ENCODE results near the gene NOBOX. TPM values are rescaled to one million over a fixed set of nuclear protein-coding genes. Genes with fewer than 3 reads are reported as not detected.
"Not testable (repeated sequence)": the region's sequence is repeated elsewhere in the genome, so short reads cannot be mapped to it uniquely, and the experiment has no call there.

Gene NOBOX
- not detected for total RNA-seq (ENCODE audit: insufficient read depth, low replicate concordance)

DNA sequence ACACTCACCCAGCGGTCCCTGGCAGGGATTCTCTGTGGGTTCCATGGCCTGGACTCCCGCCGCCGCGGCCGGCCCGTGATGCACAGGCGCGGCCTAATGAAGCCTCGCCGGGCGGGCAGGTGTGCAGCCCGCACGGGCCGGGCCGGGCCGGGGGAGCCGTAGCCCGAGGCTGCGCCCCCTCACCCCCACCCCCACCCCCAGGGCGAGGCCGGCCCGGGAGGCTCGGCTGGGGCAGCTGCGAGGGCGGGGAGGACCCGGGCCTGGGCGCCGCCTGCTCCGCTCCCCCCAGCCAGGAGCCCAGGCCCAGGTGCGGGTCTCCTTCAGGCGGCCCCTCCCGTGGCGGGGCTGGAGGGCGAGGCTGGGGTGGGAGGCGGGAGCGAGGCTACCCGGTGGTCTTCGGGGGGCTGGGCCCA, at the start of gene NOBOX:
NOBOX (minus strand) TSS at position 45 of the 413 bp plus-strand sequence.
- no peak for DNase-seq (ENCODE audit: low spot score)

GRCh38 chr7:144452064-144452463, 48.6 kb upstream of the NOBOX start:
- no peak for DNase-seq (ENCODE audit: low spot score)

GRCh38 chr7:144445590-144445989, 42.1 kb upstream of the NOBOX start:
- DNase-seq (ENCODE audit: low spot score), result peak; percentile 61

DNA sequence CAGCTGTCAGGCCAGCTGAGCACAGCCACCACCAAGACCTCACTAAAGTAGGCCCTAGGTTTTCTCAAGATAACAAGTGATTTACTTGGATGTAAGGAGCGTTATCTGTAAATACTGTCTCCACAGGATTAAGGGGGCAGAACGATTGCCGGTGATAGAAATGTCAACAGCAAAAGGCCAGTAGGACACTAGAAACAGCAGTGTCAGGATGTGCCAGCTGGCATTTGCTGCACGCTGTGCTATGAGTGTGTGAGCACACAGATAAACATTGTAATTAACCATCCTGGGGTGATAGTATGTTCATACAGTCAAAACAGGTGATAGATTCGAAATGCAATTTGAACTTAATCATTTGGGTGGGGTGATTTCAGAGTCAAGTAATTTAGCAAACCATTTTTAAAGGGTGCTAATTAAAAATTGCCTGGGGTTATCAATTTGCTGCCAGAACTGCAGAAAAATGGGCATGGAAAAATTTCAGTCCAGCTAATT, 36.3 kb upstream of the NOBOX start:
- DNase-seq (ENCODE audit: low spot score), result no peak

- DNase-seq (ENCODE audit: low spot score), result no peak
Measured at GRCh38 chr7:144438759-144439158, 35.3 kb upstream of the NOBOX start.

DNA sequence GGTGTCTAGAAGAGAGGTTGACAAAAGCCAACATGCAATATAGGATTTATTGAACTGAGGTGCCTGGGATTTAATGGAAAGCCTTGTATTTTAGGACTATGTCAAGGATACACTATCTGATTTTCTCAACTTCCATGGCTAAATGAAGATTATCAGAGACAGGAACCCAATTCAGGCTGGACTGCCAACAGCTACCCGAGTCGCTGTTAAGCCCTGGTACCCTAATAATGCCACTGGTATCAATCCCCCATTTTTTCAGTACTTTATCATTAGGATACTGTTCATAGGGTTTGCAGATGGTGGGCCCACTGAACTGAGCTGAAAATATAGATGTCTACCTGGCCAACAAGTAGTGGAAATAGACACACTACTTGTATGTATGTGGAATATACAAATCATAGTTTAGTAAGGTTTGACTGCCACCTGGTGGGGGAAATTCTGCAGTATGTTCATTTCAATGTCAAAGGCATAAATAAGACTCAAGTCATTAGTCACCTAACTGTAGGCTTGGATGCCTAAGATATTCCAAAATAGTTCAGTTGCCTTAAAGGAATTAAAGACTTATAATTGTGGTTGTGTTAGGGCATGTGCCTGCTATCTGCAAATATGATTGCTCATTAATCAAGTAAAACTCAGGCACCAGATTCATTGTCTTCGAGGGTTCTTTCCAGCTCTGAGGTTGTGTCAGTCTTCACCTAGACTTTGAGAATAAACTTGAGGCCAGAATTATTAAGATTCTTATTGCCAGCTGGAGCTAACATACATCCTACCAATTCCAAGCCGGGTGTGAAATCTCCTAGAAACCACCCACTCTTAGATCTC, 34.1 kb upstream of the NOBOX start:
- peak; percentile 76 for DNase-seq (ENCODE audit: low spot score)

GRCh38 chr7:144436500-144436899, 33.0 kb upstream of the NOBOX start:
- DNase-seq (ENCODE audit: low spot score), result no peak

DNA sequence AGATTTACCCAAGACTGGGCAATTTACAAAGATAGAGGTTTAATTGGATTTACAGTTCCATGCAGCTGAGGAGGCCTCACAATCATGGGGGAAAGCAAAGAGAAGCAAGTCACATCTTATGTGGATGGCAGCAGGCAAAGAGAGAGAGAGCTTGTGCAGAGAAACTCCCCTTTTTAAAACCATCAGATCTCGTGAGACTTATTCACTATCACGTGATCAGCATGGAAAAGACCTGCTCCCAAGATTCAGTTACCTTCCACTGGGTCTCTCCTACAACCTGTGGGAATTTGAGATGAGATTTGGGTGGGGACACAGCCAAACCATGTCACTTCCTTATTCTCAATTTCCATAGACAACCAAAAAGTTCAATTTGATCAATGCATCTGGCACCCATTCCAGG, 24.9 kb upstream of the NOBOX start:
- DNase-seq (ENCODE audit: low spot score), result no peak

DNA sequence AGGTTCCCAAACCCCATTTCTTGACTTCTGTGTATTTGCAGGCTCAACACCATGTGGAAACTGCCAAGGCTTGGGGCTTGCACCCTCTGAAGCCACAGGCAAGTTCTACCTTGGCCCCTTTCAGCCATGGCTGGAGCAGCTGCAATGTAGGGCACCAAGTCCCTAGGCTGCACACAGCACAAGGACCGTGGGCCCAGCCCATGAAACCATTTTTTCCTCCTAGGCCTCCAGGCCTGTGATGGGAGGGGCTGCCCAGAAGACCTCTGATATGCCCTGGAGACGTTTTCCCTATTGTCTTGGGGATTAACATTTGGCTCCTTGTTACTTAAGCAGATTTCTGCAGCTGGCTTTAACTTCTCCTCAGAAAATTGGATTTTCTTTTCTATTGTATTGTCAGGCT, 24.0 kb upstream of the NOBOX start:
- not testable (repeated sequence) for DNase-seq (ENCODE audit: low spot score)

- DNase-seq (ENCODE audit: low spot score), result not testable (repeated sequence)
Measured at GRCh38 chr7:144418931-144419330, 15.4 kb upstream of the NOBOX start.

DNA sequence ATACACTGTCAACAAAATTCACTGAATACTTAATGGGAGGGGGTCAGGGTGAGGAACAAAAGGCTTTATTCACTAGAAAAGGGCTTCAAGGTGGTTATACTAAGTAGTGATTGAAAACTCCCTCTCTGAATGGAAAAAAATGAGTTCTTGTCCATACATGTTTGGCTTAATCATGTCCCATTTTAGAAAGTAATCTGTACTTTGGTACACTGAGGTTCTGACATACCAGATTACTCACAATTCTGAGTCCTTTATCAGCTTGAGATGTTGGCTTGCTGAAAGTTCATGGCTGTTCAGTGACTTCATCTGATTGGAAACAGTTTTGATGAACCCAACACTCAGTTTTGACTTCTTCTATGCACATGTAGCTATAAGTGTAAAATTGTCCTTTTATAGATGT, 12.8 kb upstream of the NOBOX start:
- no peak for DNase-seq (ENCODE audit: low spot score)

GRCh38 chr7:144415858-144416257, 12.4 kb upstream of the NOBOX start:
- DNase-seq (ENCODE audit: low spot score), result no peak

GRCh38 chr7:144414815-144415214, 11.3 kb upstream of the NOBOX start:
- no peak for DNase-seq (ENCODE audit: low spot score)

DNA sequence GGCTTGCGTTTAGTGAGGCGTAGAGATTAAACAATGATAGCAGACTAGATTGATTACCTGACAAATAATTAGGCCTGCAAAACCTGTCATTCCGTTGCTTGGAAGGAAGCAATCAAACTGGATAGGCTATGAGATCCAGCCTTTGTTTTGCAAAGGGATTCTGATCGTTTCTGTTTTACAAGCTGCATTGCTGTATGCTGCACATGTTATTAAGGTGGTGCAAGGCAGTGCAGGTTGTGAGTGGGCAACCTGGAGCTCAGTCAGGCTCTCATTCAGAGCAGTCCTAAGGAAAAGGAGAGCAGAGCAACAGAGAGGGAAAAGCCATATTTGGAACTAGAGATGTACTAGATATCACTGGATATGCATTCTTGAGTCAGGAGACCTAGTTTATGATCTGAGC, 6.9 kb upstream of the NOBOX start:
- DNase-seq (ENCODE audit: low spot score), result no peak

GRCh38 chr7:144408121-144408520, 4.6 kb upstream of the NOBOX start:
- DNase-seq (ENCODE audit: low spot score), result no peak

DNA sequence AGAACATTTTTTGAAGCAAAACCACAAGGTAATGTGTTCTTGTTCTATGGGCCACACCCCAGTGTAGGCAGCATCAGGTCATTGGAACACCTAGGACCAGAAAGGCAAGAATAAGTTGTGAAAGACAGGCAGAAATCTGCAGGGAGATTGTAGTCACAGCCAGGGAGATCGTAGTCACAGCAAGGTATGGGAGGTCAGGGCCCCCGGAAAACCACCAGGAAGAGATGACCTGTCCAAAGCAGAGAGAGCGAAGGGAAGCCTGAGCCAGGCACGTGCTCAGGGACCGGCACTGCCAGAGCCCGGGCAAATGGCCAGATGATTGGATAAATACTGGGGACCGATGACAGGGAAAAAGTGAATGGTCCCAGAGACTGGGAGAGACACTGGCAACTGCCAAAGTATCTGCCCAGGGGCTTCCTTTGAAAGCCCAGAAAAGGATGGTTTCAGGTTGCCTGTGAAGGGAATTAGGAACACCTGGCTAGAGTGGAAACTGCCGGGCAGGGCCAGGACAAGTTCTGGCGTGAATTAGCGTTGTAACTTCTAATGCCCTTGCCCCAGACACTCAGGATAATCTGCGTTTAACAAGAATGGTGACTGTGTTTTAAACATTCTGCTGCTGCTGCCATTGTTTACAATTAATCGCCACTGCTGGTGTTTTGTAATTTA, 3.9 kb upstream of the NOBOX start:
- no peak for DNase-seq (ENCODE audit: low spot score)

DNA sequence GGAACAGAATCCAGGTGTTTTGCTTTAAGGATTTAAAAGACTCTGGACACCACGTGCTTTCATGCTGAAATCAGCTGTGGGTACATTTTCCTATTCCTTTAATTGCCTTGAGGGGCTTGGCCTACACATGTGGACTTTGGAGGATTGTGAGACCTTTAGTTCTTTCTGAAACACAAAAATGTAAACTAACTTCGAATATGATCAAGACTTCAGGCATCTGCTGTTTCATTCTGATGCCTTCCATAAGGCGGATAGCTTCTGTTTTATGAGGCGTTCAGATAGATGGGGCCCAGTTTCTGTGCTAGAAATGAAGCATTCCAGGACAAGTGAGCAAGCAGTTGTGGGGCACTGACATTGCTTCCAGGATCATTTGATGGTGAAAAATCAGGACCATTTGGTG, 1.5 kb upstream of the NOBOX start:
- DNase-seq (ENCODE audit: low spot score), result peak; percentile 47

- no peak for DNase-seq (ENCODE audit: low spot score)
Measured at GRCh38 chr7:144403102-144403501, 391 bp downstream of the NOBOX start.

GRCh38 chr7:144401490-144401889, 2.0 kb downstream of the NOBOX start:
- DNase-seq (ENCODE audit: low spot score), result no peak

DNA sequence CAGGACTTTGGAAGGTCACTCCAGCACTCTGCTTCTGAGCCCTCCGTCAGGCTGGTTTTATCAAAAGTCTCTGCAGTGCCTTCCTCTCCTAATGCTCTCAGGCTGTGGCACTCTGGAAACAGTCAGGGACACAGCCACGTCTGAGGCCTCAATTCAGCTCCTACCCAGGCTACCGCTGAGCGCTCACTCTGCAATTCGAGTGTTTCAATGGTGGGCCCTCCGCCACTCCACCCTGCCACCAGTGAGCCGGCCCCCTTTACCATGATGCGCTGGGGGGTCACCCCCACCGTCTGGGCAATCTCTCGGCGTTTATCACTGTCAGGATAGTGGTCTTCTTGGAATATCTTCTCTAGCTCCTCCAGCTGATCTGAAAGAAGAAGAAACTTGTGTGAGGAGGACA, 3.5 kb downstream of the NOBOX start:
- DNase-seq (ENCODE audit: low spot score), result no peak

GRCh38 chr7:144398911-144399310, 4.6 kb downstream of the NOBOX start:
- DNase-seq (ENCODE audit: low spot score), result no peak

GRCh38 chr7:144398291-144398690, 5.2 kb downstream of the NOBOX start:
- DNase-seq (ENCODE audit: low spot score), result no peak

DNA sequence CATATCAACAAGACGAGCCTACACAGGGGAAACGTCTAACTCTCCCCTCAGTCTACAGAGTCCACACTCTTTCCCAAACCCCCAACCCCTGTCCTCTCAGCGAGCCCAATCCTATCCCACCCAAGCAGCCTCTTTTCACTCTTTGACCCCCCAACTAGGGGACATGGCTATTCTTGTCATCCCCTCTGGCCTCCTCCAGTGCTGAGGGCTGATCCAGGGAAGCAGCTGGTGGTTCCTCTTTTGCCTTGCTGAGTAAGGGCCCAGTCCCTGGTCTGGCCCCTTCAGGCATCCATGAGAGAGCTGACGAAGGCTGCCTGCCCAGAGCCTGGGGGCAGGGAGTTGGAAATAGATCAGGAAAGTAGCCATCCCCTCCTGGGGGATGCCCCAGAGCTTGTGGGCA, 6.4 kb downstream of the NOBOX start:
- no peak for DNase-seq (ENCODE audit: low spot score)
